NOMO-1 treated with dmso at 0.1 percent for 144 hours (cell line): ENCODE measurements around the gene LIMK2.
"Not testable (repeated sequence)": the region's sequence is repeated elsewhere in the genome, so short reads cannot be mapped to it uniquely, and the experiment has no call there.

Experiments used
- DNase-seq: peaks from one replicate; lab custom pipeline; 2025; ENCODE audit not compliant: unreplicated experiment; lab: John Stamatoyannopoulos, UW

The LIMK2 gene

GRCh38 chr22:31211862-31212730 is at the start of gene LIMK2:
Gene LIMK2 (plus strand): TSS chr22:31212298. CDS start chr22:31212409, 111 bp downstream.
- DNase-seq = peak; percentile 91

GRCh38 chr22:31170971-31171370 is 41.1 kb upstream of the LIMK2 start:
- DNase-seq = no peak

GRCh38 chr22:31171734-31172133 is 40.4 kb upstream of the LIMK2 start:
- DNase-seq = peak; percentile 25

GRCh38 chr22:31173386-31174145 is 38.5 kb upstream of the LIMK2 start:
- no peak for DNase-seq

- no peak for DNase-seq
These were observed 35.2 kb upstream of the LIMK2 start for GRCh38 chr22:31176923-31177322.

GRCh38 chr22:31177420-31178162 is 34.5 kb upstream of the LIMK2 start:
- DNase-seq = no peak

GRCh38 chr22:31178859-31179258 is 33.2 kb upstream of the LIMK2 start:
- DNase-seq = no peak

- DNase-seq = no peak
These were observed 32.8 kb upstream of the LIMK2 start for GRCh38 chr22:31179345-31179744.

GRCh38 chr22:31184015-31184414 is 28.1 kb upstream of the LIMK2 start:
- no peak for DNase-seq

- DNase-seq = no peak
These were observed 27.0 kb upstream of the LIMK2 start for GRCh38 chr22:31185056-31185455.

- no peak for DNase-seq
These were observed 24.5 kb upstream of the LIMK2 start for GRCh38 chr22:31187627-31188026.

- DNase-seq = no peak
These were observed 19.6 kb upstream of the LIMK2 start for GRCh38 chr22:31192513-31192912.

GRCh38 chr22:31193092-31193491 is 19.0 kb upstream of the LIMK2 start:
- no peak for DNase-seq

GRCh38 chr22:31194681-31195080 is 17.4 kb upstream of the LIMK2 start:
- not testable (repeated sequence) for DNase-seq

- no peak for DNase-seq
These were observed 12.9 kb upstream of the LIMK2 start for GRCh38 chr22:31199187-31199586.

- not testable (repeated sequence) for DNase-seq
These were observed 7.6 kb upstream of the LIMK2 start for GRCh38 chr22:31204352-31204984.

GRCh38 chr22:31205059-31205458 is 7.0 kb upstream of the LIMK2 start:
- not testable (repeated sequence) for DNase-seq

- not testable (repeated sequence) for DNase-seq
These were observed 5.6 kb upstream of the LIMK2 start for GRCh38 chr22:31206460-31206859.

GRCh38 chr22:31206896-31207687 is 5.0 kb upstream of the LIMK2 start:
- DNase-seq = no peak
